Thymus (tissue), 11 donors: Measurements from ENCODE around the gene LAG3. TPM values are rescaled to one million over a fixed set of nuclear protein-coding genes. Genes with fewer than 3 reads are reported as not detected.
A peak's percentile ranks its signal among the peaks of the same experiment; 100 is the strongest.

Experiments used
- DNase-seq, 9 donors: peaks; one replicate each; pipeline ENCODE4 v3.0.0-alpha.2; 2013; ENCODE audit warnings: low spot score in 9 of 9, low read depth in 6 of 9, missing footprints in 1 of 9
- H3K27ac ChIP-seq, 2 donors: one replicate each; pipeline ENCODE4 v1.5.1; 2013; ENCODE audit warnings: control low read depth in 1 of 2, low read depth in 1 of 2, low read length in 1 of 2, mild to moderate bottlenecking in 1 of 2, moderate library complexity in 1 of 2
- H3K27me3 ChIP-seq, 2 donors: one replicate each; pipeline ENCODE4 v1.5.1; 2013; ENCODE audit warnings: low read length in 1 of 2; ENCODE audit not compliant: control insufficient read depth in 2 of 2, insufficient read depth in 1 of 2
- H3K36me3 ChIP-seq, 2 donors: one replicate each; pipeline ENCODE4 v1.5.1; 2013; ENCODE audit warnings: low read length in 1 of 2, mild to moderate bottlenecking in 1 of 2, moderate library complexity in 1 of 2; ENCODE audit not compliant: control insufficient read depth in 2 of 2, insufficient read depth in 2 of 2
- H3K4me1 ChIP-seq, 2 donors: one replicate each; pipeline ENCODE4 v1.5.1; 2013; ENCODE audit warnings: low read length in 2 of 2; ENCODE audit not compliant: control insufficient read depth in 2 of 2, insufficient read depth in 2 of 2
- H3K4me3 ChIP-seq, 2 donors: one replicate each; pipeline ENCODE4 v1.5.1; 2013; ENCODE audit warnings: low read length in 2 of 2, control low read depth in 1 of 2, mild to moderate bottlenecking in 1 of 2
- H3K9me3 ChIP-seq, 2 donors: one replicate each; pipeline ENCODE4 v1.5.1; 2013; ENCODE audit warnings: low read length in 1 of 2, mild to moderate bottlenecking in 1 of 2; ENCODE audit not compliant: control insufficient read depth in 2 of 2, insufficient read depth in 1 of 2
- WGBS: extraction: QIAGEN DNeasy Blood & Tissue Kit; methylation state at CpG from one replicate; pipeline ENCODE4 v1.1.7; 2013; 5-methylcytosine and 5-hydroxymethylcytosine counted together
- polyA plus RNA-seq: library from polyadenylated mRNA; stranded (reverse); fragments of 200-250 nt; gene quantifications from one replicate; pipeline ENCODE4 v1.2.3, GENCODE V29; 2013
- total RNA-seq: library from RNA; stranded (reverse); fragments of 120-200 nt; gene quantifications from one replicate; pipeline ENCODE4 v1.2.4, GENCODE V29; 2013
- donor health status: healthy.

LAG3 gene
- total and polyA plus RNA-seq, 2 donors = 1.5 to 4.8 TPM

GRCh38 chr12:6816598-6816997 lies 44.3 kb downstream of the LAG3 start:
- no peak for DNase-seq
- peaks cover 0 to 5% of the 10 kb centered on the region in 2 donors for H3K27me3 ChIP-seq
- peaks cover 69 to 86% of the 10 kb centered on the region in 2 donors for H3K36me3 ChIP-seq
- no peak overlapping the region for H3K4me3 ChIP-seq
- H3K9me3 ChIP-seq = peaks cover 0 to 3% of the 10 kb centered on the region in 2 donors
- H3K4me1 ChIP-seq = peaks cover 4 to 32% of the 10 kb centered on the region in 2 donors
- H3K27ac ChIP-seq = no peak overlapping the region
- WGBS = 89% methylated on average over 3 of the region's 3 CpGs

GRCh38 chr12:6817098-6817497 lies 44.8 kb downstream of the LAG3 start:
- Histone ChIP-seq H3K9me3 (peaks cover 0 to 3% of the 10 kb centered on the region in 2 donors), H3K4me3 (no peak overlapping the region), H3K27ac (no peak overlapping the region), H3K36me3 (peaks cover 66 to 81% of the 10 kb centered on the region in 2 donors), H3K27me3 (peaks cover 0 to 10% of the 10 kb centered on the region in 2 donors), H3K4me1 (peaks cover 6 to 37% of the 10 kb centered on the region in 2 donors)
- no peak for DNase-seq
- WGBS = 96% methylated on average over 8 of the region's 8 CpGs

- peaks cover 0 to 15% of the 10 kb centered on the region in 2 donors for H3K27me3 ChIP-seq
- H3K4me3 ChIP-seq = no peak overlapping the region
- peaks cover 0 to 3% of the 10 kb centered on the region in 2 donors for H3K9me3 ChIP-seq
- H3K27ac ChIP-seq = no peak overlapping the region
- DNase-seq = no peak
- 95% methylated on average over 20 of the region's 20 CpGs for WGBS
- peaks cover 6 to 41% of the 10 kb centered on the region in 2 donors for H3K4me1 ChIP-seq
- H3K36me3 ChIP-seq = peaks cover 62 to 77% of the 10 kb centered on the region in 2 donors
Measured at GRCh38 chr12:6817662-6818157, 45.4 kb downstream of the LAG3 start.

- Histone ChIP-seq H3K4me3 (no peak overlapping the region), H3K9me3 (peaks cover 0 to 3% of the 10 kb centered on the region in 2 donors), H3K27ac (no peak overlapping the region), H3K4me1 (peaks cover 6 to 43% of the 10 kb centered on the region in 2 donors), H3K27me3 (peaks cover 0 to 20% of the 10 kb centered on the region in 2 donors), H3K36me3 (peaks cover 61 to 73% of the 10 kb centered on the region in 2 donors)
- no peak for DNase-seq
- 96% methylated on average over 10 of the region's 10 CpGs for WGBS
Measured at GRCh38 chr12:6818222-6818621, 45.9 kb downstream of the LAG3 start.

- Histone ChIP-seq H3K4me3 (no peak overlapping the region), H3K27me3 (peaks cover 0 to 24% of the 10 kb centered on the region in 2 donors), H3K27ac (no peak overlapping the region), H3K4me1 (peaks cover 6 to 43% of the 10 kb centered on the region in 2 donors), H3K9me3 (peaks cover 0 to 3% of the 10 kb centered on the region in 2 donors), H3K36me3 (peaks cover 61 to 70% of the 10 kb centered on the region in 2 donors)
- 97% methylated on average over 5 of the region's 5 CpGs for WGBS
- no peak for DNase-seq
Measured at GRCh38 chr12:6818645-6819044, 46.3 kb downstream of the LAG3 start.

GRCh38 chr12:6819106-6820030 lies 47.0 kb downstream of the LAG3 start:
- Histone ChIP-seq H3K27ac (no peak overlapping the region), H3K4me1 (peaks cover 6 to 43% of the 10 kb centered on the region in 2 donors), H3K36me3 (peaks cover 55 to 63% of the 10 kb centered on the region in 2 donors), H3K9me3 (peaks cover 0 to 3% of the 10 kb centered on the region in 2 donors), H3K27me3 (peaks cover 0 to 31% of the 10 kb centered on the region in 2 donors), H3K4me3 (no peak overlapping the region)
- DNase-seq = no peak
- WGBS = 96% methylated on average over 13 of the region's 13 CpGs

- Histone ChIP-seq H3K9me3 (peaks cover 0 to 3% of the 10 kb centered on the region in 2 donors), H3K4me1 (peaks cover 6 to 45% of the 10 kb centered on the region in 2 donors), H3K27me3 (peaks cover 0 to 38% of the 10 kb centered on the region in 2 donors), H3K36me3 (peaks cover 47 to 55% of the 10 kb centered on the region in 2 donors), H3K27ac (no peak overlapping the region), H3K4me3 (no peak overlapping the region)
- no peak for DNase-seq
- WGBS = 98% methylated on average over 5 of the region's 5 CpGs
Measured at GRCh38 chr12:6820166-6820565, 47.8 kb downstream of the LAG3 start.

GRCh38 chr12:6821591-6822425 lies 49.5 kb downstream of the LAG3 start, which contains the start of gene GPR162:
GPR162 (plus strand) TSS chr12:6821821; CDS start chr12:6823899, 2,078 bp downstream.
- Histone ChIP-seq H3K36me3 (peaks cover 31 to 38% of the 10 kb centered on the region in 2 donors), H3K9me3 (peaks cover 0 to 10% of the 10 kb centered on the region in 2 donors), H3K4me3 (peak within 1 kb of the TSS; percentile 8 to 37), H3K27ac (peak within 1 kb of the TSS; percentile 11 to 59), H3K27me3 (peaks cover 2 to 54% of the 10 kb centered on the region in 2 donors), H3K4me1 (peaks cover 6 to 51% of the 10 kb centered on the region in 2 donors)
- DNase-seq = peak in 2 of 9 donors; percentile 22 to 37
- WGBS = 4% methylated on average over 28 of the region's 28 CpGs
